GM18519 (cell line): ENCODE data around the gene PLP2.
"Not testable (repeated sequence)": the region's sequence is repeated elsewhere in the genome, so short reads cannot be mapped to it uniquely, and the experiment has no call there.

Experiments used
- ATAC-seq: cut with Tn5 transposase; IDR thresholded peaks from one replicate; pipeline ENCODE4 v1.9.1; 2021; ENCODE audit warnings: mild to moderate bottlenecking, moderate library complexity; ENCODE audit not compliant: unreplicated experiment, low FRiP score

Gene PLP2

GRCh38 chrX:49171752-49172279, at the start of gene PLP2:
PLP2 (plus strand) TSS chrX:49171898; CDS start chrX:49172001, 103 bp downstream.
- no peak for ATAC-seq

DNA sequence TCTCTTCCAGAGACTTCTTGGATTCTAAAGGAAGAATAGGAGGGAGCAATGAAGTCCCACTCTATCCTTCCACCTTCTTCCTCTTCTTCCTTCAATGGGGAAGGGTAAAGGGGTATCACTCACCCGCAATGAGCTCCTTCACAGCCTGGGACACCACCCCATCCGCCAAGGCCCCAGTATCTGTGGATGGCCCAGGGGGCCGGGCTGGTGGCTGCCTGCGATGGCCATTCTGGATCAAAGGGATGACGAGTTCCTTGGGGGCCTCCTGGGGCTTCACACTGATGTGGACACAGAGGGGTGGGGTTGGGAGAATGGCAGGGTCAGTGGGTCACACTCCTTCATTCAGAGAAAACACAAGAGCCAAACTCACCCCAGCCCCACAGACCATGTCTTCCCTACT, 49.2 kb upstream of the PLP2 start:
- ATAC-seq = no peak

DNA sequence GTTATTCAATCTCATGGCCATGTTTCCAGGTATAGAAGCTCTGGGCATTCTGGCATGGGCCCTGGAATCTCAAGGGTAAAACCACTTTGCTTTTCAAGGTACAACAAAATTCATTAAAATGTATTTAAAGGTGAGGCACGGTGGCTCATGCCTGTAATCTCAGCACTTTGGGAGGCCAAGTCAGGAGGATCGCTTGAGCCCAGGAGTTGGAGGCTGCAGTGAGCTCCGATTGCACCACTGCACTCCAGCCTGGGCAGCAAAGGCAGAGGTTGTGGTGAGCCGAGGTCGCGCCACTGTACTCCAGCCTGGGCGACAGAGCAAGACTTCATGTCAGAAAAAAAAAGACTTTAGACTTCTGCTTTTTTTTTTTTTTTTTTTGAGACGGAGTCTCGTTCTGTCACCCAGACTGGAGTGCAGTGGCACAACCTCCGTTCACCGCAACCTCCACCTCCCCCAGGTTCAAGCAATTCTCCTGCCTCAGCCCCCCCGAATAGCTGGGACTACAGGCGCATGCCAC, 43.9 kb upstream of the PLP2 start:
- ATAC-seq = not testable (repeated sequence)

- no peak for ATAC-seq
Observed at GRCh38 chrX:49129427-49129826, 42.3 kb upstream of the PLP2 start.

DNA sequence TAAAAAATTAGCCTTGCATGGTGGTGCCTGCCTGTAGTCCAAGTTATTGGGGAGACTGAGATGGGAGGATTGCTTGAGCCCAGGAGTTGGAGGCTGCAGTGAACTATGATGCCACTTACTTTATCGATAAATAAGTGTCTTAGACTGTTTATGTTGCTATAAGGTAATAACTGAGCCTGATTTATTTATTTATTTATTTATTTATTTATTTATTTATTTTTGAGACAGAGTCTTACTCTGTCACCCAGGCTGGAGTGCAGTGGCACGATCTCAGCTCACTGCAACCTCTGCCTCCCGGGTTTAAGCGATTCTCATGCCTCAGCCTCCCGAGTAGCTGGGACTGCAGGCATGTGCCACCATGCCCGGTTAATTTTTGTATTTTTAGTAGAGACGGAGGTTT, 39.4 kb upstream of the PLP2 start:
- ATAC-seq = not testable (repeated sequence)

GRCh38 chrX:49133759-49134158, 37.9 kb upstream of the PLP2 start:
- ATAC-seq = no peak

DNA sequence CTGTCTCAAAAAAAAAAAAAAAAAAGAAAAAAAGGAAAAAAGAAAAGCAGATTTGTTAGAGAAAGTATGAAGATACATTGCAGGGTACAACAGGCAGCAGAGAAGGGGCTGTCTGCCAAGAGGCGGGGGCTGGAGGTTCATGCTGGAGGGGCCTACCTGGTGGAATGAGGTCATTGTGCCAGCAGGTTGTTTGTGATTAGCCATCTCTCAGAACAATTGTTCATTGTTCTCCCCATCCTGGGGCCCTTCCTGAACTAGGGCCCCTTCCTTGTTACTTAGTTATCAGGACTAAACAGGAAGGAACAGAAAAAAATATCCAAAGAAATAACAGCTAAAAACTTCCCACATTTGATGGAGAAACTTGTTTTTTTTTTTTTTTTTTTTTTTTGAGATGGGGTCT, 34.2 kb upstream of the PLP2 start:
- ATAC-seq = no peak

DNA sequence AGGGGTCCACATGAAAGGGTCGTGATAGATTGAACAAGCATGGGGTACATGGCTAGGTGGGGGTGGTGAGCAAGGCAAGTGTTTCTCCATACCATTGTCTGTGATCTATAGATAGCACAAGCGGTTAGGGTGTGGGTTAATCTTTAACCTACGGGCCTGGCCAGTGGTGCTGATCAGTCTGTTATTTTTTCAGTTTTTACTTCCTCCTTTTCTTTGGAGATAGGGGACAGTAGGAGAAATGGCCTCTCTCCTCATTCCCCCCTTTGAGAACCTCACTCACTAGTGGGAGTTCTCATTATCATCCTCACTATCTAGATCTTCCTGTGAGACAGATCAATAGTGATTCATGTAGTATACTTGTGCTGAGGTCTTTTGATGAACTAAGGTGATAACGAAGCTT, 32.0 kb upstream of the PLP2 start:
- no peak for ATAC-seq

DNA sequence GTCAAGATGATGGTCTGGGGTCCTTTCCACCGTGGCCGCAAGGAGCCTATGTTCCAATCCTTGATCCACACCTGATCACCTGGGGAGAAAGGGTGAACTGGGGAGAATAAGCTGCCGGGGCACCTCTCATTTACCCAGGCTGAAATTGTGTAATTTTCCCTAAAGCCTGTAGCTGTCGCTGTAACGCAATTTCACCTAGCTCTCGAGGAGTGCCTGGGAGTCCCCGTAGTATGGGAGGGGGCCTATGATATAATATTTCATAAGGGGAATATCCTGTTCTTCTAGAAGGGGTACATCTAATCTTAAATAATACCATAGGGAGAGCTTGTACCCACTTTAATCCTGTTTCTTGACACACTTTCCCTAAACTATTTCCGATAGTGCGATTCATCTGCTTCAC, 29.4 kb upstream of the PLP2 start:
- not testable (repeated sequence) for ATAC-seq

DNA sequence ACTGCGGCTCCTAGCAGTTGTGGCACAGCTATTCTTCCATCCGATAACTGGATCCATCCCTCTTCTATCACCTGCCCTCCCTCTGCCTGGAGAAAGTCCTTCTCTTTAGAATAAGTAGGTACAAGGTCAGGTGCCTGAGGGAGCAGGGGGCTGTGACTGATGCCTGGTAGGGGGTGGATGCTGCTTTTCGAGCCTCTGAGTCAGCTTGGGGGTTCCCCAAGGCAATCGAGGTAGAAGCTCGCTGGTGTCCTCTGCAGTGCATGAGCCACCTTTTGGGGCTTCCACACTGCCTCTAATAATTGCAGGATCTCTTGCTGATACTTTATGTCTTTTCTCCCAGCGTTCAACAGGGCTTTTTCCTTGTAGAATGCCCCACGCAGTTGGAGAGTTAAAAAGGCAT, 28.5 kb upstream of the PLP2 start:
- not testable (repeated sequence) for ATAC-seq

DNA sequence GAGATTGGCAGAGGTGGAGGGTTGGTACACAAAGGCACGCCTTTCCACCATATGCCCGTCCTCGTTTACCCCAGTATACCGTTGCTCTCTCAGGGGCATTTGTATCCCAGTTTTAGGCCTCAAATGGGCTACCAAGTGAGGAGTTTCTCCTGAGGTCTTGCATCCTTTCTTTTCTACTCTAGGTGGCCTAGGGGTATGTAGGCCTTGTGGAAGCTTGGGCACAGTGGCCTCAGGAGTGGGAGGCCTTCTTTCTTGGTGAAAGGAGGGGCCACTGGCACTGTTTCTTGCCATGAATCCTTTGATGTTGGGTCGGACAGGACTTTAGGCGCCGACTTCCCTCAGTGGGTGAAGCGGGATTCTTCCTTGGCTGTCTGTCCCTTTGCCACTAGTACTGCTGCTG, 24.4 kb upstream of the PLP2 start:
- ATAC-seq = no peak

DNA sequence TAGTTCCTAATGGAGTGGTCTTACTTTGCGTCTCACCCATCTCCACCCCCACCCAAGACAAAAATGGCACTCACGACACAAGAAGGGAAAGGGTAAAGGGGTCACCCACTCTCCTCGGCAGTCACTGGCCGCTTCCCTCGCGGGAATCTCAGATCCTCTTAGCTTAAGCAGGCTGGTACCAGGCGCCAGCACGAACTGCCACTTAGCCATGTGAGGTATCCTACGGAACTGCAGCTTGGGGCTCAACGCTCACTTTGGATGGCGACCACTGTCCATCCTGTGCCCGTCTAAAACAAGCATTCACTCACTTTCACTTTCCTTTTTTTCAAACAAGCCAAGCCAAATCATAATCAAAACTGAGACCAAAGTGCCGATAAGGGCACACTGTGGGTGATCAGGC, 23.8 kb upstream of the PLP2 start:
- no peak for ATAC-seq

DNA sequence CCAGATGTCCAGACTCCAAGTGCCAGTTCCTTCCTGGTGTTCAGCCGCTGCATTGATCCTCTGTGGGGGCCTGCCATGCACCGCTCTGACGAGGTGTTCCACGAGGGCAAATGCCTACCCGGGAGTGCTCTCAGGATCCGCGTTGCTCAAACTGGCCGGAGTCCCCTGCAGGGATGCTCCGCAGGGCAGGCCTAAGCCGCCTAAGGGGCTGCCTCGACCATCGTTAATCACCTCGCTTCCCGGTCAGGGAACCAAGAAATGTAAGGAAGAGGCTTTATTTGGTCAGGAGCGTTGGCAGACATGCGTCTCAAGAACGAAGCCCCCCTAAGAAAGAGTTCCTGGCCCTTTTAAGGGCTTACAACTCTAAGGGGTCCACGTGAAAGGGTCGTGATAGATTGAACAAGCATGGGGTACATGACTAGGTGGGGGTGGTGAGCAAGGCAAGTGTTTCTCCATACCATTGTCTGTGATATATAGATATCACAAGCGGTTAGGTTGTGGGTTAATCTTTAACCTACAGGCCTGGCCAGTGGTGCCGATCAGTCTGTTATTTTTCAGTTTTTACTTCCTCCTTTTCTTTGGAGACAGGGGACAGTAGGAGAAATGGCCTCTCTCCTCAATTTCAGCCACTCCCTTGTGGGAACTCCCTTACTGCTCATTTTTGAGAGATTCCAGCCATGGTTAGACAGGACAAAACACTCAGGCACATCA, 23.2 kb upstream of the PLP2 start:
- not testable (repeated sequence) for ATAC-seq

DNA sequence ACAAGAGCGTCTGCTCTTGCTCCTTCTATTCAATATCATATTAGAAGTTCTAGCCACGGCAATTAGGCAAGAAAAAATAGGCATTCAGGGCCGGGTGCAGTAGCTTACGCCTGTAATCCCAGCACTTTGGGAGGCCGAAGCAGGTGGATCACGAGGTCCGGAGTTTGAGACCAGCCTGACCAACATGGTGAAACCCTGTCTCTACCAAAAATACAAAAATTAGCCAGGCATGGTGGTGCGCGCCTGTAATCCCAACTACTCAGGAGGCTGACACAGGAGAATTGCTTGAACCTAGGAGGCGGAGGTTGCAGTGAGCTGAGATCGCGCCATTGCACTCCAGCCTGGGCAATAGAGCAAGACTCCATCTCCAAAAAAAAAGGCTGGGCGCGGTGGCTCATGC, 22.4 kb upstream of the PLP2 start:
- ATAC-seq = not testable (repeated sequence)

GRCh38 chrX:49153467-49153866, 18.2 kb upstream of the PLP2 start:
- ATAC-seq = no peak

DNA sequence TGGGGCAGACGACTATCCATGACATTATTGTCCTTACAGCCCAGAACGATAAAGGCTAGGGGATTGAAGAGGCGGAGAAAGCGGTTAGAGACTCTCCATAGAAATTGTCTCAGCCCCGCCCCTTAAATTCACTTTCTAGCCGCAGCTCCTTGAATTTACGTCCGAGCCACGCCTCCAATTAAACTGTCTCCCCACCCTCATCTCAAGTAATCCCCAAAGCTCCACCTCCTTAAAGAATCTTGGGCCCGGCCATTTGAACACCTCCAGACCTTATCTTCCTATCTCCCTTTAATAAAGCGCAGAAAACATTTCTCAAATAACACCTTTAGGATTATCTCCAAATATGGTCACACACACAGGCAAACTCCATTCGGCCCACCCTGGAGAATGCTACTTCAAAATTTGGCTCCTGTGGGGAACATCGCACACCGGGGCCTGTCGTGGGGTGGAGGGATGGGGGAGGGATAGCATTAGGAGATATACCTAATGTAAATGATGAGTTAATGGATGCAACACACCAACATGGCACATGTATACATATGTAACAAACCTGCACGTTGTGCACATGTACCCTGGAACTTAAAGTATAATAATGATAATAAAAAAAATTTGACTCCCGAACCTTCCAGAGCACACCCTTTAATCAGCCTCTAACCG, 16.3 kb upstream of the PLP2 start:
- ATAC-seq = no peak

GRCh38 chrX:49155900-49156837, 15.5 kb upstream of the PLP2 start:
- ATAC-seq = peak; percentile 80

GRCh38 chrX:49157194-49157593, 14.5 kb upstream of the PLP2 start:
- no peak for ATAC-seq

GRCh38 chrX:49160908-49161307, 10.8 kb upstream of the PLP2 start:
- ATAC-seq = no peak

GRCh38 chrX:49161632-49162031, 10.1 kb upstream of the PLP2 start:
- ATAC-seq = no peak

DNA sequence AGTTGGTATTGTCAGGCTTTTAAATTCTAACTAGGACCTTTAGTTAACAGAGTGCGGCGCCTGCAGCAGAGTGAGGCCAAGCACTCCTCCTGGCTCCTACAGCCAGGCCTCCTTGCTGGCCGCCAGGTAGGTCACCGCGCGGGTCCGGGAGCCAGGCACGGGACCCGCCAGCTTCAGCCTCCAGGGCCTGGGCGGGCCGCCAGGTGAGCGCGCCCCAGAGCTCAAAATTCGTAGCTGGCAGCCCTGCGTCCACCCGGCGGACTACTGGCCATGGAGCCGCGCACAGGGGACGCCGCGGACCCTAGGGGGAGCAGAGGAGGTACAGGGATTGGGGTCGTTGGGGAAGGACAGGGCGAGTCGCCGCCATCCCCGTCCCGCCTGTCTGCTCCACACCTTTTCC, 9.1 kb upstream of the PLP2 start, which contains the start of gene MAGIX:
Gene MAGIX, plus strand, starts transcription at position 139 of the 400 bp plus-strand sequence. Its CDS starts 132 bp downstream, at position 271.
- no peak for ATAC-seq
